Psoas muscle (tissue), 8 donors: ENCODE data around the gene ZNF808. TPM values are rescaled to one million over a fixed set of nuclear protein-coding genes. Genes with fewer than 3 reads are reported as not detected.
"Not testable (repeated sequence)": the region's sequence is repeated elsewhere in the genome, so short reads cannot be mapped to it uniquely, and the experiment has no call there.

Source experiments
- ATAC-seq, 4 donors: fragments of 200-7000 bp; cut with Tn5 transposase; one replicate each; pipeline ENCODE4 v1.9.1; 2020; ENCODE audit warnings: moderate library complexity in 3 of 4, mild to moderate bottlenecking in 2 of 4
- DNase-seq, 2 donors: peaks; one replicate each; pipeline ENCODE4 v3.0.0-alpha.2; 2020
- H3K27ac ChIP-seq: fragments of 200-600 bp; one replicate; pipeline ENCODE4 v1.8.0; 2022
- H3K27me3 ChIP-seq, 3 donors: fragments of 200-600 bp in 1 of 3; one replicate each; pipeline versions ENCODE4 v1.6.1 to v1.8.0; 2013 to 2022; ENCODE audit warnings: low read length in 2 of 3, mild to moderate bottlenecking in 2 of 3, moderate library complexity in 1 of 3; ENCODE audit not compliant: insufficient read depth in 3 of 3
- H3K36me3 ChIP-seq, 2 donors: fragments of 200-600 bp in 1 of 2; one replicate each; pipeline versions ENCODE4 v1.6.1 to v1.8.0; 2013 to 2022; ENCODE audit warnings: low read depth in 1 of 2, mild to moderate bottlenecking in 1 of 2, moderate library complexity in 1 of 2; ENCODE audit not compliant: insufficient read depth in 1 of 2
- H3K4me1 ChIP-seq: fragments of 200-600 bp; one replicate; pipeline ENCODE4 v1.8.0; 2022
- H3K4me3 ChIP-seq: fragments of 200-600 bp; one replicate; pipeline ENCODE4 v1.8.0; 2022; ENCODE audit warnings: mild to moderate bottlenecking
- H3K9me3 ChIP-seq: fragments of 200-600 bp; one replicate; pipeline ENCODE4 v1.8.0; 2022
- WGBS, 3 donors: extraction: QIAGEN DNeasy Blood & Tissue Kit; methylation state at CpG; one replicate each; pipeline versions ENCODE4 v1.1.6 to v1.1.7; 2013; 5-methylcytosine and 5-hydroxymethylcytosine counted together
- intact Hi-C, 2 donors: fragments of 100-400 bp; cut with DNase I; formaldehyde crosslinking; loops; one replicate each; pipeline versions ENCODE4 v1.11.0 to v1.14.2; 2022
- polyA plus RNA-seq, 3 donors: library from polyadenylated mRNA; stranded (reverse); fragments of 200-250 nt; gene quantifications; one replicate each; pipeline ENCODE4 v1.2.3, GENCODE V29; 2013
- total RNA-seq, 4 donors: library from RNA; stranded (reverse); fragmentation: NEBNext Ultra II Directional in 2 of 4; extraction: Animal tissue kit (Norgen Biotek cat#: 25700) in 2 of 4; gene quantifications; one replicate each; pipeline versions ENCODE4 v1.2.1 to v1.2.4, GENCODE V29; 2021 to 2023
- TF ChIP-seq, protein P1 (sequence below): fragments of 200-600 bp; IDR thresholded peaks from one replicate; pipeline ENCODE4 v1.8.0; 2022; ENCODE audit warnings: antibody characterized with exemption
- donor health status: healthy with polysubstance abuse.
- donor health status: DM: no; HTN: no; CAD: no; lungs with moderate emphysema.
- donor health status: Bipolar disorder and iron deficiency.
- donor health status: healthy.
- donor health status: DM: yes; HTN: yes; CAD: no.
- donor health status: DM: no; HTN: no; CAD: no.
- donor health status: DM: no; HTN: no; CAD: no.
- donor health status: DM: yes; HTN: yes; CAD: no.

Gene ZNF808
- total and polyA plus RNA-seq, 7 donors: 0.83 to 12.6 (median 7.7) TPM

DNA sequence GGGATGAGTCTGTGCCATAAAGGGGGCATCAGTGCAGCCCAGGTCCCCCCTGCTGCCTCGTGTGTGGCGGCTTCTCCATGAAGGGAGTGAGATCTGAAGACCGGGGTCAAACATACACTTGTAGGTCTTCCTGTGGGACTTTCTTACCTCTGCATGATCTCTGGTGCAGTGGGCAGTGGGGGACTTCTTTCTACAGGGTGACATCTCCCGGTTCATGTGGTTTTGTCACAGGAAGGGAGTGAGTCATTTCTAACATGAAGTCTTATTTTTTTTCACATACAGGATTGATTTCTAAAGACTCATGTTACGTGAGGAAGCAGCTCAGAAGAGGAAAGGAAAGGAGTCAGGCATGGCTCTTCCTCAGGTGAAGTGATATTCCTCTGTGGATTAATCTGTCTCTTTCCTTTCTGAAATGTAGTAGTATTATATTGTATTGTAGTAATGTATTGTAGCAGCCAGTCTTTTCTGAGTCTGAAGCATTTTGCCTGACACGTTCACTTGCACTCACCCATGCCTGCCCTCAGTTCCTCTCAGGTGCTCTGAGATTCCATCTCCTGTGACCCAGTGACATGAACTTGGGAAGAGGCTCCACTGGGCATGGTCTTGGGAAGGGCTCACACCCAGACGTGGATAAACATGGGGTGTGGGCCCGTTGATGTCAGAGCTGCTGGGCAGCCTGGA lies 15.7 kb downstream of the ZNF808 start:
- Histone ChIP-seq H3K4me3 (no peak overlapping the region), H3K4me1 (no peaks in the 10 kb centered on the region), H3K27ac (no peak overlapping the region), H3K36me3 (peaks cover 2 to 54% of the 10 kb centered on the region in 2 donors), H3K9me3 (no peaks in the 10 kb centered on the region), H3K27me3 (no peaks in the 10 kb centered on the region)
- TF ChIP-seq, protein P1, sequence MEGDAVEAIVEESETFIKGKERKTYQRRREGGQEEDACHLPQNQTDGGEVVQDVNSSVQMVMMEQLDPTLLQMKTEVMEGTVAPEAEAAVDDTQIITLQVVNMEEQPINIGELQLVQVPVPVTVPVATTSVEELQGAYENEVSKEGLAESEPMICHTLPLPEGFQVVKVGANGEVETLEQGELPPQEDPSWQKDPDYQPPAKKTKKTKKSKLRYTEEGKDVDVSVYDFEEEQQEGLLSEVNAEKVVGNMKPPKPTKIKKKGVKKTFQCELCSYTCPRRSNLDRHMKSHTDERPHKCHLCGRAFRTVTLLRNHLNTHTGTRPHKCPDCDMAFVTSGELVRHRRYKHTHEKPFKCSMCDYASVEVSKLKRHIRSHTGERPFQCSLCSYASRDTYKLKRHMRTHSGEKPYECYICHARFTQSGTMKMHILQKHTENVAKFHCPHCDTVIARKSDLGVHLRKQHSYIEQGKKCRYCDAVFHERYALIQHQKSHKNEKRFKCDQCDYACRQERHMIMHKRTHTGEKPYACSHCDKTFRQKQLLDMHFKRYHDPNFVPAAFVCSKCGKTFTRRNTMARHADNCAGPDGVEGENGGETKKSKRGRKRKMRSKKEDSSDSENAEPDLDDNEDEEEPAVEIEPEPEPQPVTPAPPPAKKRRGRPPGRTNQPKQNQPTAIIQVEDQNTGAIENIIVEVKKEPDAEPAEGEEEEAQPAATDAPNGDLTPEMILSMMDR: no peak
- ATAC-seq (no peak), DNase-seq (no peak)
- WGBS, 3 donors: 71 to 80% (median 75%) methylated on average over 7 to 8 of the region's 8 CpGs
- intact Hi-C loops: no loop called here

DNA sequence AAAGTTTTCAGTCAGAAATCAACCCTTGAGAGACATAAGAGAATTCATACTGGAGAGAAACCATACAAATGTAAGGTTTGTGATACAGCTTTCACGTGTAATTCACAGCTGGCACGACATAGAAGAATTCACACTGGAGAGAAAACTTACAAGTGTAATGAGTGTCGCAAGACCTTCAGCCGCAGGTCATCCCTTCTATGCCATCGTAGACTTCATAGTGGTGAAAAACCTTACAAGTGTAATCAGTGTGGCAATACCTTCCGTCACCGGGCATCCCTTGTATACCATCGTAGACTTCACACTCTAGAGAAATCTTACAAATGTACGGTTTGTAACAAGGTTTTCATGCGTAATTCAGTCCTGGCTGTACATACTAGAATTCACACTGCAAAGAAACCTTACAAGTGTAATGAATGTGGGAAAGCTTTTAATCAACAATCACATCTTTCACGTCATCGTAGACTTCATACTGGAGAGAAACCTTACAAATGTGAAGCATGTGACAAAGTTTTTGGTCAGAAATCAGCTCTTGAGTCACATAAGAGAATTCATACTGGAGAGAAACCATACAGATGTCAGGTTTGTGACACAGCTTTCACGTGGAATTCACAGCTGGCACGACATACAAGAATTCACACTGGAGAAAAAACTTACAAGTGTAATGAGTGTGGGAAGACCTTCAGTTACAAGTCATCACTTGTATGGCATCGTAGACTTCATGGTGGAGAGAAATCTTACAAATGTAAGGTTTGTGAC lies 26.9 kb downstream of the ZNF808 start:
- peaks cover 79% of the 10 kb centered on the region for H3K9me3 ChIP-seq
- H3K27ac ChIP-seq: no peak overlapping the region
- ATAC-seq (no peak), DNase-seq (no peak)
- no peaks in the 10 kb centered on the region for H3K27me3 ChIP-seq
- intact Hi-C loops: no loop called here
- TF ChIP-seq, protein P1: no peak
- H3K4me3 ChIP-seq: no peak overlapping the region
- whole genome bisulfite sequencing, 3 donors: 98% methylated on average over 15 of the region's 15 CpGs
- no peaks in the 10 kb centered on the region for H3K4me1 ChIP-seq
- H3K36me3 ChIP-seq: peaks cover 28 to 91% of the 10 kb centered on the region in 2 donors

DNA sequence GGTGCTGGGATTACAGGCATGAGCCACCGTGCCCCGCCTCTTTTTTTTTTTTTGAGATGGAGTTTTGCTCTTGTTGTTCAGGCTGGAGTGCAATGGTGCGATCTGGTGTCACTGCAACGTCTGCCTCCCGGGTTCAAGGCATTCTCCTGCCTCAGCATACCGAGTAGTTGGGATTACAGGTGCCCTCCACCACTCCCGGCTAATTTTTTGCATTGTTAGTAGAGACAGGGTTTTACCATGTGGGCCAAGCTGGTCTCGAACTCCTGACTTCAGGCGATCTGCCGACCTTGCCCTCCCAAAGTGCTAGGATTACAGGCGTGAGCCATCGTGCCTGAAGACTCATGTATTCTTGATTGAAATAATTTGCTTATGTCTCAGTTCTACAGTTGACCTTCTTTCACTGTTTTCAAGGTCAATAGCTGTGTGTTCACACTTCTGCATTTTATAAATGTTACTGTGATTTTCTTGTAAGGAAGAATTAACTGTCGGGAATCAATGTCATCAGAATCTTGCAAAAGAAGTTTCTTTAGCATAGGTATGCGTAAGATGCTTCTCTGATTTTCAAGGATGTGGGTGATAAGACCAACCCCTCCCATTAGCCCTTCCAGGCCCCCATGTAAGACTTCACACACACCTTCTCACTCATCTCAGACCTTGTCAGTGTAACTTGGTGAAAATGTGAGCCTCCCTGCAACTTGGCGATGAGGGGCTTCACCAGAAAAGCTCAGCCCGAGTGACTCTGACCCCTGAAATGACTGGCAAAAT lies 29.9 kb downstream of the ZNF808 start:
- Histone ChIP-seq H3K36me3 (peaks cover 29 to 72% of the 10 kb centered on the region in 2 donors), H3K27ac (no peak overlapping the region), H3K27me3 (no peaks in the 10 kb centered on the region), H3K4me3 (no peak overlapping the region), H3K9me3 (peaks cover 74% of the 10 kb centered on the region), H3K4me1 (no peaks in the 10 kb centered on the region)
- intact Hi-C loops: no loop called here
- WGBS, 3 donors: 97 to 98% (median 98%) methylated on average over 16 of the region's 16 CpGs
- no peak for DNase-seq
- TF ChIP-seq, protein P1: no peak
- ATAC-seq: no peak

DNA sequence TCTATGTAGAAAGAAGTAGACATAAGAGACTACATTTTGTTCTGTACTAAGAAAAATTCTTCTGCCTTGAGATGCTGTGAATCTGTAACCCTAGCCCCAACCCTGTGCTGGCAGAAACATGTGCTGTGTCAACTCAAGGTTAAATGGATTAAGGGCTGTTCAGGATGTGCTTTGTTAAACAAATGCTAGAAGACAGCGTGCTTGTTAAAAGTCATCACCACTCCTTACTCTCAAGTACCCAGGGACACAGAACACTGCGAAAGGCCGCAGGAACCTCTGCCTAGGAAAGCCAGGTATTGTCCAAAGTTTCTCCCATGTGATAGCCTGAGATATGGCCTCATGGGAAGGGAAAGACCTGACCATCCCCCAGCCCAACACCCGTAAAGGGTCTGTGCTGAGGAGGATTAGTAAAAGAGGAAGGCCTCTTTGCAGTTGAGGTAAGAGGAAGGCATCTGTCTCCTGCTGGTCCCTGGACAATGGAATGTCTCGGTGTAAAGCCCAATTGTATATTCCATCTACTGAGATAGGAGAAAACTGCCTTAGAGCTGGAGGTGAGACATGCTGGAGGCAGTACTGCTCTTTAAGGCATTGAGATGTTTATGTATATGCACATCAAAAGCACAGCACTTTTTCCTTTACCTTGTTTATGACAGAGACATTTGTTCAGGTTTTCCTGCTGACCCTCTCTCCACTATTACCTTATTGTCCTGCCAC lies 31.4 kb downstream of the ZNF808 start:
- H3K27ac ChIP-seq, H3K4me1 ChIP-seq, ATAC-seq, intact Hi-C loops, DNase-seq, H3K27me3 ChIP-seq, H3K4me3 ChIP-seq: not testable (repeated sequence)
- WGBS, 3 donors: 63 to 76% (median 69%) methylated on average over 5 of the region's 5 CpGs
- Histone ChIP-seq H3K9me3 (peaks cover 71% of the 10 kb centered on the region), H3K36me3 (peaks cover 29 to 57% of the 10 kb centered on the region in 2 donors)

DNA sequence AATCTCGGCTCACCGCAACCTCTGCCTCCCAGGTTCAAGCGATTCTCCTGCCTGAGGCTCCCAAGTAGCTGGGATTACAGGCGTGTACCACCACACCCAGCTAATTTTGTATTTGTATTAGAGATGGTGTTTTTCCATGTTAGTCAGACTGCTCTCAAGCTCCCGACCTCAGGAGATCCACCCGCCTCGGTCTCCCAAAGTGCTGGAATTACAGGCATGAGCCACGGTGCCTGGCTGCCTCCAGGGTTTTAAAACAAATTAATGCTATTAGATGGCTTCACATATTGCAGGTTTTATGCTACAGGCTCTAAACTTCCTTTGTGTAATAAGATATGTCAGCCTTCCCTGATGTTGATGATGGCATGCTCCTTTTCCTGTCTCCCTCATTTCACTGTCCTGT lies 34.1 kb downstream of the ZNF808 start:
- H3K27me3 ChIP-seq, ATAC-seq, H3K4me1 ChIP-seq, H3K27ac ChIP-seq, DNase-seq, H3K4me3 ChIP-seq, intact Hi-C loops: not testable (repeated sequence)
- 95 to 96% (median 96%) methylated on average over 8 of the region's 8 CpGs for WGBS, 3 donors
- H3K9me3 ChIP-seq: peaks cover 54% of the 10 kb centered on the region
- peaks cover 14 to 34% of the 10 kb centered on the region in 2 donors for H3K36me3 ChIP-seq
